OCI-LY3 (cell line): ENCODE data around the gene ARSG.

Experiments
- H2AFZ ChIP-seq: fragments of 200-600, 300-600 bp; shearing (Covaris generic); 2 replicates; pipeline ENCODE4 v1.6.0; 2014; ENCODE audit warnings: antibody characterized with exemption, low read depth, low read length
- H3K27ac ChIP-seq: fragments of 200-600, 300-600 bp; sonication (generic); 2 replicates; pipeline ENCODE4 v1.5.1; 2014; ENCODE audit warnings: mild to moderate bottlenecking, low read length, moderate library complexity, mixed read lengths
- H3K27me3 ChIP-seq: fragments of 200-600, 300-600 bp; sonication (generic); 2 replicates; pipeline ENCODE4 v1.6.1; 2014; ENCODE audit warnings: low read depth, low read length, mixed read lengths
- H3K36me3 ChIP-seq: fragments of 200-600, 300-600 bp; sonication (generic); replicated peaks from 2 replicates; pipeline ENCODE3; 2014; ENCODE audit warnings: low read depth, low read length, mixed read lengths
- H3K4me1 ChIP-seq: fragments of 300-600, 200-600 bp; sonication (generic); 2 replicates; pipeline ENCODE4 v1.6.1; 2014; ENCODE audit warnings: low read length, mixed read lengths
- H3K4me2 ChIP-seq: fragments of 200-600, 300-600 bp; sonication (generic); 2 replicates; pipeline ENCODE4 v1.6.1; 2014; ENCODE audit warnings: low read length, mixed read lengths
- H3K4me3 ChIP-seq: fragments of 300-600, 200-600 bp; sonication (generic); 2 replicates; pipeline ENCODE4 v1.5.1; 2014; ENCODE audit warnings: antibody characterized with exemption, mild to moderate bottlenecking, low read length, moderate library complexity
- H3K79me2 ChIP-seq: fragments of 300-600, 200-600 bp; shearing (Covaris generic); 2 replicates; pipeline ENCODE4 v1.6.1; 2014; ENCODE audit warnings: mild to moderate bottlenecking, low read length, mixed read lengths
- H3K9ac ChIP-seq: fragments of 300-600, 200-600 bp; shearing (Covaris generic); 2 replicates; pipeline ENCODE4 v1.6.0; 2014; ENCODE audit warnings: mild to moderate bottlenecking, low read length, moderate library complexity
- H3K9me3 ChIP-seq: fragments of 200-600, 300-600 bp; shearing (Covaris generic); 2 replicates; pipeline ENCODE4 v1.6.1; 2014; ENCODE audit warnings: low read length, mixed read lengths; ENCODE audit not compliant: insufficient read depth
- H4K20me1 ChIP-seq: fragments of 200-600, 300-600 bp; sonication (generic); 2 replicates; pipeline ENCODE4 v1.6.1; 2016; ENCODE audit warnings: low read length, mixed read lengths; ENCODE audit not compliant: insufficient read depth
- EZH2phosphoT487 ChIP-seq: fragments of 200-600 bp; shearing (Covaris generic); IDR thresholded peaks from 2 replicates; pipeline ENCODE4 v1.6.1; 2018; ENCODE audit warnings: antibody characterized with exemption, mixed run types, low read depth
- TF ChIP-seq, protein P1 (sequence below): fragments of 200-600, 300-600 bp; sonication (generic); IDR thresholded peaks from 2 replicates; pipeline ENCODE4 v1.5.1; 2014; ENCODE audit warnings: antibody characterized with exemption, low read length, low read depth

The ARSG gene

DNA sequence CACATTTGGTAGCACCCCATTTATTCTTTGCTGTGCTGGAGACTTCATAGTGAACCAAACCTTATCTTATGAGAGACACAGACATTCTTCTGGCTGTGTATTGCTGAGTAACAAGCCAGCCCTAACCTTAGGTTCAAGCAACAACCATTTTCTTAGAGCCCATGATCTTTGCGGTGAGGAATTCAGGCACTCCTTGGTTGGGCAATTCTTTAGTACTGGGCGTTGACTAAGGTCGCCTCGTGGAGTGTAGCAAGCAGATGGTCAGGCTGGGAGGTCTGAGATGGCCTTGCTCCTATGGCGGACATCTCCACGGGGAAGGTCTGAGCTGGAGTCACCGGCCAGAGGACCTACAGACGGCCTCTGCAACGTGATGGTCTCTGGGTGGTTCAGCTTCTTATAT lies 43.1 kb downstream of the ARSG start:
- Histone ChIP-seq H3K9ac (no peak overlapping the region), H3K27me3 (no peaks in the 10 kb centered on the region), H3K9me3 (no peaks in the 10 kb centered on the region), H3K27ac (no peak overlapping the region), H3K36me3 (no peaks in the 10 kb centered on the region), H3K4me2 (no peak overlapping the region), H3K4me1 (no peaks in the 10 kb centered on the region), H3K4me3 (no peak overlapping the region), H3K79me2 (no peaks in the 10 kb centered on the region), H4K20me1 (no peaks in the 10 kb centered on the region), H2AFZ (no peak overlapping the region)
- TF ChIP-seq, protein P1, sequence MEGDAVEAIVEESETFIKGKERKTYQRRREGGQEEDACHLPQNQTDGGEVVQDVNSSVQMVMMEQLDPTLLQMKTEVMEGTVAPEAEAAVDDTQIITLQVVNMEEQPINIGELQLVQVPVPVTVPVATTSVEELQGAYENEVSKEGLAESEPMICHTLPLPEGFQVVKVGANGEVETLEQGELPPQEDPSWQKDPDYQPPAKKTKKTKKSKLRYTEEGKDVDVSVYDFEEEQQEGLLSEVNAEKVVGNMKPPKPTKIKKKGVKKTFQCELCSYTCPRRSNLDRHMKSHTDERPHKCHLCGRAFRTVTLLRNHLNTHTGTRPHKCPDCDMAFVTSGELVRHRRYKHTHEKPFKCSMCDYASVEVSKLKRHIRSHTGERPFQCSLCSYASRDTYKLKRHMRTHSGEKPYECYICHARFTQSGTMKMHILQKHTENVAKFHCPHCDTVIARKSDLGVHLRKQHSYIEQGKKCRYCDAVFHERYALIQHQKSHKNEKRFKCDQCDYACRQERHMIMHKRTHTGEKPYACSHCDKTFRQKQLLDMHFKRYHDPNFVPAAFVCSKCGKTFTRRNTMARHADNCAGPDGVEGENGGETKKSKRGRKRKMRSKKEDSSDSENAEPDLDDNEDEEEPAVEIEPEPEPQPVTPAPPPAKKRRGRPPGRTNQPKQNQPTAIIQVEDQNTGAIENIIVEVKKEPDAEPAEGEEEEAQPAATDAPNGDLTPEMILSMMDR: no peak
- no peak for TF ChIP-seq EZH2phosphoT487

GRCh38 chr17:68341482-68341881 lies 50.2 kb downstream of the ARSG start:
- no peak overlapping the region for H2AFZ ChIP-seq
- peaks cover 23% of the 10 kb centered on the region for H3K4me1 ChIP-seq
- H3K27ac ChIP-seq: no peak overlapping the region
- H4K20me1 ChIP-seq: no peaks in the 10 kb centered on the region
- H3K79me2 ChIP-seq: no peaks in the 10 kb centered on the region
- no peaks in the 10 kb centered on the region for H3K9me3 ChIP-seq
- H3K27me3 ChIP-seq: no peaks in the 10 kb centered on the region
- H3K4me3 ChIP-seq: no peak overlapping the region
- TF ChIP-seq, protein P1: no peak
- no peak for TF ChIP-seq EZH2phosphoT487
- no peak overlapping the region for H3K9ac ChIP-seq
- H3K4me2 ChIP-seq: no peak overlapping the region
- H3K36me3 ChIP-seq: no peaks in the 10 kb centered on the region

DNA sequence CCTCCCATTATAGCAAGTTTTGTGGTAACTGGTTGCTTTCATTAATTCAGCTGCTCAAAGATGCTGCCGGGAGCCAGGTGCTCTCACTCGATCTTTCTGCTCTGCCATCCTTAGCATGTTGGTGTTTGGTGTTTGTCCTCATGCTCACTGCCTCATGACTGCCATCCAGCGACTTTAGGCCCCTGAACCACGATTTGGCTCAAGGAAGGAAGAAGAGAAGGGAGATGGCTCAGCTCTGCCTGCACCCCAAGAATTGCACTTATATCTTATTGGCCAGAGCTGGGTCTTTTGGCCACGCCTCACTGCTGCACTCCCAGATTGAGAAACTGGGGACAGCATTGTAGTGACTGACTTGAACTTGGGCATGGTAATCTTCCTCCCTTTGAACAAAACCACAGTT lies 52.7 kb downstream of the ARSG start:
- Histone ChIP-seq H3K27me3 (no peaks in the 10 kb centered on the region), H3K4me1 (peaks cover 32% of the 10 kb centered on the region), H3K27ac (no peak overlapping the region)

DNA sequence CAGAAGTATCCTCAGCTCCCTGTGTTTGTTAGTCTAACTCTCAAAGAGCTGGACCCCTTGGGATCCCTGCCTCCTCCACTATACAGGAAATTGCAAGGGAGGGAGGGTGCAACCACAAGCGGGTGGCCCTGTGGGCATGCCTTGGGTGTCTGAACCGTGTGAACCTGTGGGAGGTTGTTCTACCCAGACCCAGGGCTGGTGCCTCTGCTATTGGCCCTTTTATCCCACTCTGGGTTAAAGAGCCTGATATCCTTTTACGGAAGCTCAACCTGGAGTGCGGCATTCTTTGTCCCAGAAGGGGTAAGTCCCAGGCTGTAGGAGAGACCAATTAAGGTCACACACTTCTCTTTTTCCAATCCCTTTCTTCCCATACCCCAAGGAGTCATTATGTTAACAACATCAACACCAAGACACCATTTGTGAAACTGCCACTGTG lies 53.4 kb downstream of the ARSG start:
- no peaks in the 10 kb centered on the region for H3K36me3 ChIP-seq
- no peak overlapping the region for H3K4me2 ChIP-seq
- H3K9ac ChIP-seq: no peak overlapping the region
- H3K27ac ChIP-seq: no peak overlapping the region
- TF ChIP-seq EZH2phosphoT487: no peak
- TF ChIP-seq, protein P1: no peak
- no peak overlapping the region for H3K4me3 ChIP-seq
- peaks cover 32% of the 10 kb centered on the region for H3K4me1 ChIP-seq
- H3K9me3 ChIP-seq: no peaks in the 10 kb centered on the region
- H2AFZ ChIP-seq: no peak overlapping the region
- no peaks in the 10 kb centered on the region for H3K27me3 ChIP-seq
- H3K79me2 ChIP-seq: no peaks in the 10 kb centered on the region
- no peaks in the 10 kb centered on the region for H4K20me1 ChIP-seq

More for the DNA sequence above, 52.7 kb downstream of the ARSG start:
- Histone ChIP-seq H3K4me2 (peak overlapping the region; percentile 20; the same call in 1 of the 2 replicates), H3K79me2 (no peaks in the 10 kb centered on the region), H3K9me3 (no peaks in the 10 kb centered on the region), H3K9ac (no peak overlapping the region), H3K4me3 (no peak overlapping the region), H3K36me3 (no peaks in the 10 kb centered on the region), H4K20me1 (no peaks in the 10 kb centered on the region), H2AFZ (no peak overlapping the region)
- TF ChIP-seq, protein P1: peak; percentile 61
- TF ChIP-seq EZH2phosphoT487: no peak
